HG02610 (cell line): ENCODE data around the gene DHX15.

Experiments used
- ATAC-seq: cut with Tn5 transposase; IDR thresholded peaks from one replicate; pipeline ENCODE4 v1.9.1; 2021; ENCODE audit warnings: mild to moderate bottlenecking, moderate library complexity; ENCODE audit not compliant: unreplicated experiment

DHX15 gene

DNA sequence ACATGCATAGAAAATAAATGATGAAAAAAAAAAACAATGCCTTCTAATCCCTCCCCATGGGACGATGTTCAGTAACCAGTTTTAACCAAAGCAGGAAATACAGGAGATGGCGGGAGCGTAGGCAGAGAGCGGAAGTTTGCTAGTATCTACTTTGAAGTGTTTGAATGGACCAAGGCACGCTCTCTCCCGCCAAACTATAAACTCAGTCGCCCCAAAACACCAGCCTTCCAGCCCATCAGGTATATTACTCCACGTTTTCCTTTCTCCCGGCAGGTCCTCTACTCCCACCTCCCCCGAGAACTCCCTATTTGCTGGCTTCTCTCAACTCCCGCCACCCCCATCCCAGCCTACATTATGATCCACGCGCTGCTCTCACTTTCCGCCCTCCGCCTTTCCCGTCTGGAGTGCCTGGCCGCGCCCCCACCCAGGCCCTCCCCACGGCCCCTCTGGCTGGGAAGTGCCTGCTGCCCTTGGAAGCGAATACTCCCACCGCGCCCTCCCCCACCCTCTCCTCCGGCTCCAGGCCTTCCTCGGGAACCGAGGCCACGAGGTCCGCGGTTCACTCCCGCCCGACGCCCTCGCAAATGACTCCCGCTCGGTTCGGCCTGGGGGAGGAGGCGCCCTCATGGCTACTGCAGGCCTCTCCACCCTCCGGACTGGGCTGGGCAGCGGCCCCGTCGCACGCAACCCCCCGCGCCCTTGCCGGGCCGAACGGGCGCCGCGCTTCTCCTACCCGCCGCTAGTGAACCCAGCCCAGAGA is 723 bp downstream of the DHX15 start:
- ATAC-seq = peak; percentile 27

DNA sequence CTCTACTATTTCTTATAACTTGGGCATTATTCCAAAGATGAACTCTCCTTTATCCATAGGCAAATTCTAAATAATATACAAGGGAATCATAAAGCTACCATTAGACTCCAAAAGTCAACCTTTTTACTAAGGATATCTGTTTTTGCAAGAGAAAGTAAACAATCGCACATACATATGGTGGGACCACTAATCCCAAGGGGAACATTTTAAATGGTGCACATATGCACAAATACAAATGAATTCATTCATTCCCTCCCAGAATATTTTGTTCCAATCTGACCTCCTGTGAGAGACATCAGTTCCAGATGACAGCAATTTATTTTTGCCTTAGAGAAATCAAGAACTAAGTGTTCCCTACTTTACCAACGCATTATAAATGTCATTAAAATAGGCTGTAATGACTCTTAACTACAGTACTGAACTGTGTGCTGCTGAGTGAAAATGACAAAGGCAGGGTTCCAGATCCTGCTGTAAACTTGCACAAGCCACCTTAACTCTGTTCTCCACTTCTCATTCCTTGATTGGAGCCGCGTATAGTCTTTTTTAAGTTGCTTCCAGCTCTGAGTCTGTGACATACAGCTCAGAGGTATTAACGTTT is 2.0 kb downstream of the DHX15 start:
- ATAC-seq = no peak

DNA sequence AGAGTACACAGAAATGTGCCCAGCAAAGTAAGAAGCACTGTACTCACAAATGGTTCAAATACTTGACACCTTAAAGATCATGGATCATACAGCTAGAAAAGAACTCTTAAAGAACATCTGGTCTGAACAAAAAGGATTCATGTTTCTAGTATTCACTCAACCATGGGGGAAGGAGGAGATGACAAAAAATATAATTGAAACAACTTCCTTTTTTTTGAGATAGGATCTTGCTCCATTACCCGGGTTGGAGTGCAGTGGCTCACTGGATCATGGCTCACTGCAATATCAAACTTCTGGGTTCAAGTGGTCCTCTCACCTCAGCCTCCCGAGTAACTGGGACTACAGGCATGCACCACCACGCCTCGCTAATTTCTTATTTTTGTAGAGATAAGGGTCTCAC is 6.0 kb downstream of the DHX15 start:
- no peak for ATAC-seq

DNA sequence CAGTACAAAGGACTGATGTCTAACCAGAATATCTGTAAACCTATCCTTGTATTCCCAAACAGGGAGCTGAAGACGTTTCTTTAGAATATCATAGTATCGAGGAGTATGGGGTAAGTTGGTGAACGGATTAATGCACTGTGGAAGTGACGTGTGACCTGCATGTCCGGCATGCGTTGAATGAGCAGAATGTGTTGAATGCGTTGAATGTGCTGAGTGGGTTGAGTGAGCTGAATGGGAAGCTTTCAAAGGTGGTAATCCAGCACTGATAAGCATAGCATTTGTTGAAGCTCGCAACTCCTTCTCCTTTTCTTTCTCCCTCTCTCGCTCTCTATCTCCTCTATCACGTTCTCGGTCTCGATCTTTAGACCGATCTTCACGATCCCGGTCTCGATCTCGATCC is 8.1 kb downstream of the DHX15 start:
- ATAC-seq = no peak

DNA sequence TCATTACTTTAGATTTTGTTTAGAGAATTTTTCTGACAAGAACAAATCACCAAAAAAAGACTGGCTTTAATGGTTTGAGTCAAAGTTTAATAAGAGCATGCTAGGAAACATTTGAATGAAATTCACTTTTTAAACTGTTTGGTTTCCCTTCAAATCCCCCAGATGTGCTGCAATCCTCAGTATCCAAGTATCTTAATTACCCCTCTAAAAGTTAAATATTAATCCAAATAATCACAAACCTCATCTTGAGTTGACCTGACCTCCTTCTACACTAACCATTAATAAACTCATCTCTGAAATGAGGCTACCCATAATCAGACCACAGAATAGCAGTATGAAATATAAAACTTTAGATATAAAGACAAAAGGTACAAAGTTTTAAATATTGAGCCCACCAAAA is 10.1 kb downstream of the DHX15 start:
- ATAC-seq = no peak

DNA sequence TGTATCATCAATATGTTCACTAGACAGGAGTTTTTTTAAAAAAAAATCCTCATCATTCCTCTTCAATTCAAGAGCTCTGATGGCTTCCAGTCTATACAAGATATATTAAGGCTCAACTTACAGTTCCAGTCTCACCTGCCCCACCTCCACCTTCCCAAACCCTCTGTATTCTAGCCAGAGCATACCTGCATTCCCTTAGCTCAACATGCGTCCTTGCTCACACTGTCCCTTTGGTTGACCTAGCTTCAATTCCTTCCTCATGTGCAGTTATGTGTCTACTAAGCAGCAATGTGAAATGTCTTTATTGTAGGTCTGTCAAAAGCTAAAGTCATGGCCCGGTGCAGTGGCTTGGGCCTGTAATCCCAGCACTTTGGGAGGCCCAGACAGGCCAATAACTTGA is 10.8 kb downstream of the DHX15 start:
- no peak for ATAC-seq

DNA sequence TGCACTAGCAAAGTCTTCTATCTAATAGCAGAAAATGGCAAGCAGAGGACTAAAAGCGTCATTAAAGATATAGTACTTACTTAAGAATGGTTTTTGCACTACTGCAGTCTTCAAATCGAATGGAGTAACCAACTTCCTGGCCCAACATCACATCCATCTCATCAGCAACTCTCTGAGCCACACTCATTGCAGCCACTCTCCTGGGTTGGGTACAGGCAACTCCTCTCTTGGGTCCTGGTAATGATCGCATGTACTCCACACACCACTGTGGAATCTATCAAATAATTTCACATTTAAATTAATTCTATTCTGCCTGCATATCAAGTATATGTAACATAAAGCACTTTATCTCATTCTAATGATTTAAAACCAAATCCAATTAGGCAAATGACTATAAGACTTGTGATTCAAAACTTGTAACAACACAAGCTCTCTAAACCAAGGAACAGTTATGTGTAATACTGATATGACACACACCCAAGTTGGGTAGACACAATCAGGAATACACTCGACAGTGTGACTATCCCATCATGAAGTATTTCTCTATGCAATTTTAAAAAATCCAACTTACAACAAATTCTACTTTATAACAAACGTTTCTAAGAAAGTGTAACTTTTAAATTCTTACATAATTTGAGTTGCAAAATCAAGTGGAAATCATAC is 13.6 kb downstream of the DHX15 start:
- ATAC-seq = peak; percentile 47

DNA sequence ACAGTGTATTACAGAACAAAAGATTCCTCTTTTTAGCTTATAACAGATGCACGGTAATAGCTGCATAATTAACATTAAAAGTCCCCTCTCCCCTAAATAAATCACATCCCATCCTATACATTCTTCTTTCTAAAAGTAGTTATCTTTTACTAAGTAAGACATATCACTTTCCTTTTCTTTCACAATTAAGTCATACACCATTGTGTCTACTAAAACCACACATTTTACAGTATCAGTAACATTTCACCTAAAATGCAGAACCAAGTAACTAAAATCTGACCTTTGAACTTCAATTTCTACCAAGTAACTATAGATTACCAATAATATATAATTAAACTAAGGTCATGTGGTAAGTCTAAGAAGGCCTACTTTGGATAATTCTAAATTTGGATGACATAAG is 14.2 kb downstream of the DHX15 start:
- ATAC-seq = peak; percentile 51

DNA sequence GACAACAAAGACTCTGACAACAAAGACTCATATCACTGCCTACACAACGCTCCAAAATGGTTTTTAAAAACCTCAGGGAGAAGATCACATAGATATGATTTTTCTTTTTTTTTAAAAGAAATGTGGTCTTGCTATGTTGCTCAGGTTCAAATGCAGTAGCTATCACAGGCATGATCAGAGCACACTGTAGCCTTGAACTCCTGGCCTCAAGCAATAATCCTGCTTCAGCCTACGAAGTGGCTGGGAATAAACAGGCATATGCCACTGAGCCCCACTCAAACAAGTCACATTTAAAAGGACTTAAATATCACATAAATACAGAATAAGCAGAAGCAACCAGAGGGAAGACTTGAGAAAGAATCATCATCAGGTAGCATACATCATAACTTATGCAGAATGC is 14.7 kb downstream of the DHX15 start:
- ATAC-seq = no peak

DNA sequence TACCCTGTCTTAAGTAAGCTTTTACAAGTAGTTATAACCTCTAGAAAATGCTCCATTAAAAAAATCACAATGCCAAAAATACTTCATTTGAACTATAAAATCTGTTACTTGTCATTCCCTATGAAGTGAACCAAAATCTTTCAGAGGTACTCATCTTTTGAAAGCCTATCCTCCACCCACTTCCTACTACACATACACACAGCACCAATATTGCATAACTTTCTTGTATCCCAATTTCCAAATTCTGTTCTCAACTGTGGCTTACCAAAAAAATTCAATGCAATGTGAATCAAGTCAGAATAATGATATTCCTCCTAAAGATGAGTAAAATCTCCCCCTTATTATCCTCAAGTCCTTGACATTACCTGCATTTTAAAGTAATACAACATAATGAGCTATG is 15.9 kb downstream of the DHX15 start:
- ATAC-seq = no peak

DNA sequence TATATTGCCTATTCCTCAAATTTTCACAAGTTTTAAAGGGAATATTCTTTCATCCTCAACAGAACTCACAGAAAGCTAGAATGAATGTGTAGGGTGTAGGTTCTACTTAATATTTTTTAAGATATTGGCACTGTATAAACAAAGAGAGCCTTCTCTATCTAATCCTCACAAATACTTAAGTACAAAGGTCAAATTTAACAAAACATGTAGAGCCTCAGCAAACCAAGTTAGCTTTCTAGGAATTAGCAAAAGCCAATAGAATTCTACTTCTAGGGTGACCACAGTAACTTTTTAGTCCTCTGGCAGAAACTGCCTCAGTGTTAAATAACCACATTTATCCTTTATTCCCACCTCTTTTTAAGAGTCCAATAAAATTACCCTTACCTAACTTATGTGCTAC is 19.3 kb downstream of the DHX15 start:
- ATAC-seq = no peak

DNA sequence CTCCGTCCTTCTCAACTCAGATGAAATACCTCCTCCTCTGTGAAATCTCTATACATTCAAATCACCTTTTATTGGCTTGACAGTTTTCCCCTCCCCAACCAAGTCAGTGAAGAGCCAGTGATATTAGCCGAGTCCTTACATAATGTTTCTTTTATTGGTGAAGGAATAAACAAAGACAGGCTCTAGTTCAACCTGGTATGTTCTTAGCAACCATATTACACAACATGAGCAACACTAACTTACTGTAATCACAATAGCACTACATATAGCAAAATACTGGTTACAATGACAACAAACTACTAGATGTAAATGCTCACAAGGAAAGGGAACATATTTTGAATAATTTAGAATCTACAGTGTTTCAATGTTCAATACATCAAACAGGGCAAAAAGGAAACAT is 19.9 kb downstream of the DHX15 start:
- ATAC-seq = no peak

DNA sequence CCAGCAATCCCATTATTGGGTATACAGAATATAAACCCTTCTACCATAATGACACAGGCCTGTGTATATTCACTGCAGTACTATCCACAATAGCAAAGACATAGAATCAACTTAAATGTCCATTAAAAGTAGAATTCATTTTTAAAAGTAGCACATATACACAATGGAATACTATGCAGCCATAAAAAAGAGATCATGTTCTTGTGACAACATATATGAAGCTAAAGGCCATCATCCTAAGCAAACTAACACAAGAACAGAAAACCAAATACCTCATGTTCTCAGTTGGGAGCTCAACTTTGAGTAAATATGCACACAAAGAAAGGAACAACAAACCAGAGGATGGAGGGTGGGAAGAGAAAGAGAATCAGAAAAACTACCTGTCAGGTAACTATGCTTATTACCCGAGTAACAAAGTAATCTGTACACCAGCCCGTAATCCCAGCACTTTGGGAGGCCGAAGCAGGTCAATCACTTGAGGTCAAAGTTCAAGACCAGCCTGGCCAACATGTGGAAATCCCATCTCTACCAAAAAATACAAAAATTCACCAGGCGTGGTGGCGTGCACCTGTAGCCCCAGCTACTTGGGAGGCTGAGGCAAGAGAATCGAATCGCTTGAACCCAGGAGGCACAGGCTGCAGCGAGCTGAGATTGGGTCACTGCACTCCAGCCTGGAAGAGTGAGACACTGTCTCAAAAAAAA is 22.8 kb downstream of the DHX15 start:
- ATAC-seq = no peak

DNA sequence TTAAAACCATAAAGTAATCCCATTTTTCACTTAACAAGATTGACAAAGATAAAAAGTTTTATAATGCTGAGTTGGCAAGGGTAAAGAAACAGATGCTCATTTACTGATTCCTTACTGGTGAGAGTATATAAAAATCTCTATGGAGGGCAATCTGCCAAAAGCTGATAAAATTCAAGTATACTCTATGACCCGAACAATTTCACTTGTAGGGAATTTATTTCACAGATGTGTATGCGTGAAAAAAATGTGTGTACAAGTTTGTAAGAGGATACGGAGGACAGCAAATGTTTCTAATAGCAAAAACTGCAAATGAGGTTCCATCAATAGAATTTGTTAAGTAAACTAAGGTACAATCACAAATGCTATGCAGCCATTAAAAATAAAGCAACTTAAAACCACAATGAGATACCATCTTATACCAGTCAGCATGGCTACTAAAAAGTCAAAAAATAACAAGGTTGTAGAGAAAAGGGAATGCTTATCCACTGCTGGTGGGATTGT is 23.4 kb downstream of the DHX15 start:
- ATAC-seq = no peak

DNA sequence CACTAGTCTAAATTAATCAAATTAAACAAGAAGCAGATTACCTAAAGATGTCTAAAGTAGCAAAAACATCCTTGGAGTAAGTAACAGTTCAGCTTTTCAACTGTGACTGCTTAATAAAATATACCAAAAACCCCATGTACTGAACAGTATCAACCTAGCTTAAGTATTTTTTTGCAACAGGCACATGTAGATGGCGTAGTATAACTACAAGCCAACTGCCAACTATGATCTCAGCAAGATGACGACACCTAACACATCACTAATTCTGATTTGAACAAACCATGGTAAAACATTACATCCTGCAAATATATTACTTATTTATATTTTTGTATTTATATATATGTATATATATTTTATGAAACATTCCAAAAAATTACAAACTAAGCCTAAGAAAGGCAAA is 24.5 kb downstream of the DHX15 start:
- ATAC-seq = no peak

DNA sequence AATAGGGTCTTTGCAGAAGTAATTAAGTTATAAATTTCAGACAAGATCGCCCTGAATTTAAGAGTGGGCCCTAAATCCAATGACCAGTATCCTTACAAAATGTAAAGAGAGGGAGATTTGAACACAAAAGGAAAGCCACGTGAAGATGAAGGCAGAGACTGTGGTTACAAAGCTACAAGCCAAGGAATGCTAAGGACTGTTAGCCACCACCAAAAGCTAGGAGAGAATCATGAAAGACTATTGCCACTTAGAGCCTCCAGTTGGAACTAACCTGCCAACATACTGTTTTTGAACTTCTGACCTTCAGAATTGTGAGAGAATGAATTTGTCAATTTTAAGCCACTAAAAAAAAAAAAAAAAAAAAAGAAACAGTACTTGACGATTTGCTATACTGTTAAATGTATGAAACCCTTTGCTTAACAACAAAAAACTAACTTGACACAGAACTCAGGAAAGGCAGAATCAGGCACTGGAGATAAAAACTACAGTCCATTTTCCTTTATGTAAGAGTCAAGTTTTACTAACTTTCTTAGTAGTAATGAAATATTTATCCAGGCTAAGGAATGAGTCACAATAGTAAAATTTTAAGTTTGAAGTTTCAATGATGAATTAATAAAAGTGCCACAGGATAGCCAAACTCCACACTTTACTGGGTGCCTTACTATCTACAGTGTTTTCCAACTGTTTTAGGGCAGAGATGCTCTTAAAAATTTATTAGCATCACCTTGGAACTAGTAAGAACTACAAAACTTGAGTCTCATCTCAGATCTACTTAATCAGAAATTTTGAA is 25.1 kb downstream of the DHX15 start:
- ATAC-seq = no peak

DNA sequence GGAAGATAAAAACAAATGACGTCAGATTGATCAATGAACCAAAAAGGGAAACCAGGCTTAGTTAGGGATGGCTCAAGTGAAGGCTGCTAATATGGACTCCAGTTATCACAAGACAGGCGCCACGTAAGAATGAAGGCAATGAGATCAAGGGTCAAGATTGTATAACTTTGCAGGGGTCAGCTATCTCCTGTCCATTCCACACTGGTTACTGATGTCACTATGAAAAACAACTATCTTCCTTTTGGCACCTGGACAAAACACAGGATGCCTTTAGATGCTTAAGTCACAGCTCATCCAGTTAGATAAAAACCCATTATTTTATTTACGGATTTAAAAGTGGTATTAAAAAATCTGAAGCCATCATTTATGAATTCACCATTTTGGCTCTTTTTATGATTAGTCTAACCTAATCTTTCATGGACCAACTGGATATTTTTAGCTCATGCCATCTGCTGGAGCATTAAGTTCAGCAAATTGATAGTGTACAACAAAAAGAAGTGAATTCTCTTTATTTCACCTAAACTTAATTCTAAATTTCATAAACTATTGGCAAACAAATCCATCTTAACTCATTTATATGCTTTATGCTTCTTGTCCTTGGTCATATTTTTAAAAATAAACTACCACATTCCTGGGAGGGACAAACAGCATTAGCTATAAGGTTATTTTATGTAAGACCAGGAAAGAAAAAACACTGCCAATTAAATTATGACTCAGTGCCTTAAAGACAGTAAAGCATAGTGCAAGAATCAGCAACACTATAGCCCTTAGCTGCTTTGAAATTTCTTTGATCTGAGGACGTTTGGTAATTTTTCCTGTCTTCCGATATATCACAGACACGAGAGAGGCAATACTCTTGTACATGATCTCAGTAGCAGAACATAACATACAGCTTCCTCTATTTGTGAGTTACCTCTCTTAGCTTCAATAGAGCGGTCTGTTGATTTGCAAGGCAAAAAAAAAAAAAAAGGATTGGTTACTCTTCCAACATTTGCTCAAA is 27.0 kb downstream of the DHX15 start:
- peak; percentile 53 for ATAC-seq

DNA sequence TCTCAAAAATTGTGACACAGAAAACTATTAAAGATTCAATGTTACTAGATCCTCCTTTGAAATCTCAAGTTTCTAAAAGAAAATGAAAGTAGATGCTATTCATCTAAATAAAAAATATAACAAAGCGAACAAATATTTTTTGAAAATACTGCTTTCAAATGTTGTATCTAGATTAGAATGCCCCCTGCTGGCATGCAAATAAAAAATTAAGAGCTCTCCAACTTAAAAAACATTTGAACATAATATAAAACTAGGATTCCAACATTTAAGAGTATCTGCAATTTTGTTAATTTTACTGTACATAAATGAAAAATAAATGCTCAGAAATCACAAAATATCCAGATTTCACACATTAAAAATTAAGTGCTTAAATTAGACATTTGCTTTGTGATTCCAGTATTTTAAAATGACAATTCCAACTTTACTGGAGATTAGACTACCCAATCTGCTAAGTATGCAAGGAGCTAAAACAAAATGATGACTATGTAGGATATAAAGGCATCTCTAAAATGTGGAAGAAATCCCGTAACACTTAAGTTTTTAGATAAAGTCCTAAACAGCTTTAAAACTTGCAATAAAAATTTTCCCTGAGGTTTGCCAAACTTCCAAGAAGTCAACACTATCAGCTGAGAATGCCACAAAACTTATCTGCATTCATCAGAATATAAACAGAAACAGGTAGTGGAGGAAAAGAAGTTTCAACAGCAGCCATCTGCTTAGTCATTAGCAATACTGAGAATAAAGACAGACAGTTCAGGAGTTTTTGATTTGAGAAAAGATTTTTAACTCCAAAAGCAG is 32.7 kb downstream of the DHX15 start:
- ATAC-seq = no peak
